Measurements from ENCODE around the gene SNX27.

SNX27 gene

GRCh38 chr1:151684128-151684527 lies 72.3 kb downstream of the SNX27 start:
- no peak for DNase-seq (ENCODE audit: low read depth)
- no peak overlapping the region for H3K4me3 ChIP-seq (ENCODE audit: low read length)
- TF ChIP-seq CTCF (conservative IDR thresholded peaks at IDR 0.05; ENCODE audit: low read length): no peak

GRCh38 chr1:151686561-151686960 lies 74.7 kb downstream of the SNX27 start:
- TF ChIP-seq CTCF (conservative IDR thresholded peaks at IDR 0.05; ENCODE audit: low read length): no peak
- no peak for DNase-seq (ENCODE audit: low read depth)
- no peak overlapping the region for H3K4me3 ChIP-seq (ENCODE audit: low read length)

GRCh38 chr1:151689494-151689893 lies 77.6 kb downstream of the SNX27 start:
- no peak for DNase-seq (ENCODE audit: low read depth)
- no peak for TF ChIP-seq CTCF (conservative IDR thresholded peaks at IDR 0.05; ENCODE audit: low read length)
- H3K4me3 ChIP-seq (ENCODE audit: low read length): no peak overlapping the region

- no peak for DNase-seq (ENCODE audit: low read depth)
- TF ChIP-seq CTCF (conservative IDR thresholded peaks at IDR 0.05; ENCODE audit: low read length): no peak
- H3K4me3 ChIP-seq (ENCODE audit: low read length): no peak overlapping the region
Observed at GRCh38 chr1:151692226-151692625, 80.4 kb downstream of the SNX27 start.

- no peak overlapping the region for H3K4me3 ChIP-seq (ENCODE audit: low read length)
- peak; percentile 40 for DNase-seq (ENCODE audit: low read depth)
Observed at GRCh38 chr1:151693057-151693651, 81.3 kb downstream of the SNX27 start.

GRCh38 chr1:151701515-151701914 lies 89.7 kb downstream of the SNX27 start:
- no peak for DNase-seq (ENCODE audit: low read depth)
- TF ChIP-seq CTCF (conservative IDR thresholded peaks at IDR 0.05; ENCODE audit: low read length): no peak
- H3K4me3 ChIP-seq (ENCODE audit: low read length): no peak overlapping the region

More at GRCh38 chr1:151693057-151693651, 81.3 kb downstream of the SNX27 start:
- peak; percentile 78 for TF ChIP-seq CTCF (conservative IDR thresholded peaks at IDR 0.05; ENCODE audit: low read length)

GRCh38 chr1:151702936-151703335 lies 91.1 kb downstream of the SNX27 start:
- no peak overlapping the region for H3K4me3 ChIP-seq (ENCODE audit: low read length)
- TF ChIP-seq CTCF (conservative IDR thresholded peaks at IDR 0.05; ENCODE audit: low read length): no peak
- DNase-seq (ENCODE audit: low read depth): no peak

All from AG10803 (cell line).